H9 (cell line): ENCODE measurements around the gene VEGFB. TPM values are rescaled to one million over a fixed set of nuclear protein-coding genes. Genes with fewer than 3 reads are reported as not detected.

ENCODE experiments used
- DNase-seq: peaks from one replicate; pipeline ENCODE4 v3.0.0-alpha.2; 2017
- H2AFZ ChIP-seq: one replicate; pipeline ENCODE4 v1.6.1; 2013; ENCODE audit warnings: mild to moderate bottlenecking, low read length, control low read depth, moderate library complexity
- H2AK5ac ChIP-seq: 2 replicates; pipeline ENCODE4 v1.6.1; 2013; ENCODE audit warnings: low read length, control low read depth, mixed read lengths; ENCODE audit not compliant: insufficient read length
- H2BK120ac ChIP-seq: one replicate; pipeline ENCODE4 v1.6.1; 2013; ENCODE audit warnings: low read depth, mild to moderate bottlenecking, low read length, control low read depth, inconsistent platforms; ENCODE audit not compliant: poor library complexity, severe bottlenecking
- H2BK12ac ChIP-seq: 2 replicates; pipeline ENCODE4 v1.6.1; 2013; ENCODE audit warnings: low read length, control low read depth, mixed read lengths, low read depth; ENCODE audit not compliant: insufficient read length
- H2BK15ac ChIP-seq: 2 replicates; pipeline ENCODE4 v1.6.1; 2013; ENCODE audit warnings: low read depth, low read length, control low read depth
- H2BK20ac ChIP-seq: one replicate; pipeline ENCODE4 v1.6.1; 2013; ENCODE audit warnings: low read depth, mild to moderate bottlenecking, low read length, control low read depth, inconsistent platforms; ENCODE audit not compliant: poor library complexity, severe bottlenecking
- H2BK5ac ChIP-seq: 2 replicates; pipeline ENCODE4 v1.6.1; 2013; ENCODE audit warnings: low read length, control low read depth, mixed read lengths; ENCODE audit not compliant: insufficient read length
- H3K14ac ChIP-seq: 2 replicates; pipeline ENCODE4 v1.6.1; 2013; ENCODE audit warnings: low read length, control low read depth; ENCODE audit not compliant: insufficient read depth
- H3K18ac ChIP-seq: 2 replicates; pipeline ENCODE4 v1.6.1; 2013; ENCODE audit warnings: low read depth, mild to moderate bottlenecking, mixed read lengths, low read length, control low read depth; ENCODE audit not compliant: insufficient read length
- H3K23ac ChIP-seq: 2 replicates; pipeline ENCODE4 v1.6.1; 2013; ENCODE audit warnings: low read length, control low read depth, mixed read lengths, low read depth; ENCODE audit not compliant: insufficient read length
- H3K23me2 ChIP-seq: 2 replicates; pipeline ENCODE4 v1.6.1; 2013; ENCODE audit warnings: low read depth, mild to moderate bottlenecking, mixed read lengths, low read length, control low read depth; ENCODE audit not compliant: insufficient read length, poor library complexity, severe bottlenecking
- H3K27ac ChIP-seq: 2 replicates; pipeline ENCODE4 v1.5.1; 2013; ENCODE audit warnings: low read length, control low read depth, mixed read lengths, low read depth; ENCODE audit not compliant: insufficient read length
- H3K27me3 ChIP-seq: 2 replicates; pipeline ENCODE4 v1.6.1; 2013; ENCODE audit warnings: low read length, control low read depth, inconsistent platforms; ENCODE audit not compliant: insufficient read depth
- H3K4ac ChIP-seq: 2 replicates; pipeline ENCODE4 v1.6.1; 2013; ENCODE audit warnings: low read depth, mild to moderate bottlenecking, control low read depth, inconsistent platforms, low read length, moderate library complexity
- H3K4me1 ChIP-seq: 2 replicates; pipeline ENCODE4 v1.6.1; 2013; ENCODE audit warnings: low read length, control low read depth, inconsistent platforms; ENCODE audit not compliant: insufficient read depth
- H3K4me2 ChIP-seq: 2 replicates; pipeline ENCODE4 v1.6.1; 2013; ENCODE audit warnings: low read length, control low read depth, mixed read lengths; ENCODE audit not compliant: insufficient read length, insufficient read depth
- H3K56ac ChIP-seq: 2 replicates; pipeline ENCODE4 v1.6.1; 2013; ENCODE audit warnings: low read depth, mild to moderate bottlenecking, mixed read lengths, low read length, control low read depth; ENCODE audit not compliant: insufficient read length
- H3K79me1 ChIP-seq: 2 replicates; pipeline ENCODE4 v1.6.1; 2013; ENCODE audit warnings: low read depth, mild to moderate bottlenecking, moderate library complexity, low read length, control low read depth, inconsistent platforms; ENCODE audit not compliant: insufficient read depth, poor library complexity, severe bottlenecking
- H3K79me2 ChIP-seq: 2 replicates; pipeline ENCODE4 v1.6.1; 2013; ENCODE audit warnings: low read length, control low read depth, inconsistent platforms; ENCODE audit not compliant: insufficient read depth
- H3K9ac ChIP-seq: 2 replicates; pipeline ENCODE4 v1.6.1; 2013; ENCODE audit warnings: low read length, control low read depth, mixed read lengths; ENCODE audit not compliant: insufficient read length; ENCODE audit errors: extremely low read depth
- H3K9me3 ChIP-seq: one replicate; pipeline ENCODE4 v1.6.1; 2013; ENCODE audit warnings: low read depth, low read length, inconsistent platforms; ENCODE audit not compliant: control insufficient read depth
- H3T11ph ChIP-seq: one replicate; pipeline ENCODE4 v1.6.1; 2013; ENCODE audit warnings: mild to moderate bottlenecking, low read length, control low read depth, inconsistent platforms
- H4K20me1 ChIP-seq: one replicate; pipeline ENCODE4 v1.6.1; 2013; ENCODE audit not compliant: control insufficient read depth, insufficient read length, insufficient read depth
- H4K5ac ChIP-seq: 2 replicates; pipeline ENCODE4 v1.6.1; 2013; ENCODE audit warnings: low read depth, mild to moderate bottlenecking, mixed read lengths, low read length, control low read depth; ENCODE audit not compliant: insufficient read length
- H4K8ac ChIP-seq: replicated peaks from 2 replicates; pipeline ENCODE4 v1.6.1; 2013; ENCODE audit warnings: low read length, control low read depth, mixed read lengths, low read depth; ENCODE audit not compliant: insufficient read length
- H4K91ac ChIP-seq: 2 replicates; pipeline ENCODE4 v1.6.1; 2013; ENCODE audit warnings: low read depth, mild to moderate bottlenecking, moderate library complexity, mixed read lengths, low read length, control low read depth; ENCODE audit not compliant: insufficient read length
- H3K27ac Mint-ChIP-seq, 3 experiments: 2 replicates in 2 of 3; 3 replicates in 1 of 3; pipeline ENCODE4 v1.8.0; 2020 to 2021; ENCODE audit warnings: mixed read lengths in 3 of 3, mild to moderate bottlenecking in 1 of 3, moderate library complexity in 1 of 3
- H3K27me3 Mint-ChIP-seq: 2 replicates; pipeline ENCODE4 v1.8.0; 2021; ENCODE audit warnings: low read depth, mild to moderate bottlenecking, moderate library complexity, mixed read lengths
- H3K36me3 Mint-ChIP-seq, 3 experiments: 2 replicates in 2 of 3; 3 replicates in 1 of 3; pipeline ENCODE4 v1.8.0; 2020 to 2021; ENCODE audit warnings: low read depth in 3 of 3, mixed read lengths in 3 of 3; ENCODE audit not compliant: insufficient read depth in 1 of 3
- H3K4me1 Mint-ChIP-seq, 2 experiments: 2 replicates each; pipeline ENCODE4 v1.8.0; 2020; ENCODE audit warnings: mixed read lengths in 2 of 2
- H3K4me3 Mint-ChIP-seq, 2 experiments: 2 replicates in 1 of 2; 3 replicates in 1 of 2; pipeline ENCODE4 v1.8.0; 2020 to 2021; ENCODE audit warnings: mild to moderate bottlenecking in 2 of 2, mixed read lengths in 2 of 2, moderate library complexity in 1 of 2
- H3K9me3 Mint-ChIP-seq, 2 experiments: 2 replicates in 1 of 2; 3 replicates in 1 of 2; pipeline ENCODE4 v1.8.0; 2020; ENCODE audit warnings: mild to moderate bottlenecking in 2 of 2, mixed read lengths in 2 of 2, moderate library complexity in 1 of 2
- CTCF ChIP-seq: fragments of 200-600 bp; sonication (generic); conservative IDR thresholded peaks from 3 replicates; pipeline ENCODE4 v1.8.0; 2021; ENCODE audit warnings: antibody characterized with exemption, mild to moderate bottlenecking
- WGBS: extraction: QIAGEN DNeasy Blood & Tissue Kit; methylation state at CpG from one replicate; pipeline ENCODE4 v1.1.7; 2013; ENCODE audit warnings: missing lambda C conversion rate, low lambda C conversion rate, mixed read lengths; ENCODE audit not compliant: insufficient read length; ENCODE audit errors: extremely low coverage; 5-methylcytosine and 5-hydroxymethylcytosine counted together
- total RNA-seq: library from RNA; stranded (reverse); gene quantifications from 2 replicates; pipeline ENCODE4 v1.2.1, GENCODE V29; 2021

Gene VEGFB
- total RNA-seq, 1 experiment from 2014 or later: 57.7 TPM

DNA sequence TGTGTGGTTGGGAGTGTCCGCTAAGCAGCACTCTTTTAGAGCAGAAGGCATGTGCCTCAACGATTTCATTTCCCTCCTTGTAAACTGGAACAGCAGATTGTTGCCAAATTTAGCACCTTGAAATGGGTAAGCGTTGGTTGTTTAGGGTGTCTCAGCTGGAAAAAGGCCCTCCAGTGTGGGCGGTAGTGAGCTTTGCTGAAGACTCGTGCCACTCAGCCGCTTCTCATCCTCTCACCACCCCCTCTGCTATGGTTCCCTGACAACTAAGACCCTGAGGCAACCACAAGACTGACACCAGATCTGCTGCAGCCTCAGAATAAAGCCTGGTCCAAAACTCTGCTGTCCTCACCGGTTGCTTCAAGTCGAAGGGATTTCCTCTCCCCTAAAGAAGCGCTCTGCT is 37.8 kb upstream of the VEGFB start:
- H3K79me1 ChIP-seq: no peaks in the 10 kb centered on the region
- no peak overlapping the region for H4K5ac ChIP-seq
- H3K9me3 Mint-ChIP-seq: no peaks in the 10 kb centered on the region
- H3K18ac ChIP-seq: no peak overlapping the region
- H3K79me2 ChIP-seq: peaks cover 1% of the 10 kb centered on the region; the same call in 1 of the 2 replicates
- H3K27me3 ChIP-seq: no peaks in the 10 kb centered on the region
- no peak for TF ChIP-seq CTCF
- H2AFZ ChIP-seq: no peak overlapping the region
- H3K9me3 ChIP-seq: no peaks in the 10 kb centered on the region
- H2BK120ac ChIP-seq: no peak overlapping the region
- no peak overlapping the region for H2BK20ac ChIP-seq
- H3K4me3 Mint-ChIP-seq: no peak overlapping the region
- no peaks in the 10 kb centered on the region for H3K27me3 Mint-ChIP-seq
- no peak overlapping the region for H3K27ac ChIP-seq
- DNase-seq: no peak
- H4K8ac ChIP-seq: no peak overlapping the region
- H3K4me1 ChIP-seq: no peaks in the 10 kb centered on the region
- H2BK5ac ChIP-seq: no peak overlapping the region
- H4K20me1 ChIP-seq: peaks cover 3% of the 10 kb centered on the region
- H3T11ph ChIP-seq: no peak overlapping the region
- no peaks in the 10 kb centered on the region for H3K23me2 ChIP-seq
- H3K4ac ChIP-seq: no peak overlapping the region
- no peak overlapping the region for H3K56ac ChIP-seq
- WGBS: no CpG with 5 or more reads among the region's 9 CpGs
- H3K36me3 Mint-ChIP-seq: peaks cover 71 to 93% (median 92%) of the 10 kb centered on the region in 3 experiments; a peak in 6 of 7 replicates
- H2AK5ac ChIP-seq: no peak overlapping the region
- no peak overlapping the region for H2BK12ac ChIP-seq
- H3K14ac ChIP-seq: no peak overlapping the region
- H3K9ac ChIP-seq: no peak overlapping the region
- H2BK15ac ChIP-seq: no peak overlapping the region
- H3K27ac Mint-ChIP-seq: no peak overlapping the region
- H4K91ac ChIP-seq: no peak overlapping the region
- no peaks in the 10 kb centered on the region for H3K4me1 Mint-ChIP-seq
- no peak overlapping the region for H3K23ac ChIP-seq
- no peak overlapping the region for H3K4me2 ChIP-seq
